Measurements from ENCODE around the gene ADNP2. TPM values are rescaled to one million over a fixed set of nuclear protein-coding genes. Genes with fewer than 3 reads are reported as not detected.

The ADNP2 gene
- total RNA-seq, 2 experiments from 2014 or later: 22.8 to 25.7 TPM

- peaks cover 9% of the 10 kb centered on the region for H3K36me3 Mint-ChIP-seq (ENCODE audit: low read depth)
- intact Hi-C loops (cut with DNase I, micrococcal nuclease): loop anchor here (5.0 kb wide), 3 partner anchors 120 to 585 kb away; partner anchors contain the start of gene TXNL4A (in 1 of the 2)
- H3K4me3 Mint-ChIP-seq: no peak overlapping the region
- ChIA-PET CTCF (no interaction called here), POLR2A (no interaction called here)
- H3K4me1 Mint-ChIP-seq: peaks cover 35% of the 10 kb centered on the region
- H3K9me3 Mint-ChIP-seq (ENCODE audit: low read depth): no peaks in the 10 kb centered on the region
- H3K27me3 Mint-ChIP-seq: no peaks in the 10 kb centered on the region
- DNase-seq (no peak), ATAC-seq (no peak)
- H3K27ac Mint-ChIP-seq: no peak overlapping the region
Measured at GRCh38 chr18:80107426-80107825, 1.6 kb upstream of the ADNP2 start.

DNA sequence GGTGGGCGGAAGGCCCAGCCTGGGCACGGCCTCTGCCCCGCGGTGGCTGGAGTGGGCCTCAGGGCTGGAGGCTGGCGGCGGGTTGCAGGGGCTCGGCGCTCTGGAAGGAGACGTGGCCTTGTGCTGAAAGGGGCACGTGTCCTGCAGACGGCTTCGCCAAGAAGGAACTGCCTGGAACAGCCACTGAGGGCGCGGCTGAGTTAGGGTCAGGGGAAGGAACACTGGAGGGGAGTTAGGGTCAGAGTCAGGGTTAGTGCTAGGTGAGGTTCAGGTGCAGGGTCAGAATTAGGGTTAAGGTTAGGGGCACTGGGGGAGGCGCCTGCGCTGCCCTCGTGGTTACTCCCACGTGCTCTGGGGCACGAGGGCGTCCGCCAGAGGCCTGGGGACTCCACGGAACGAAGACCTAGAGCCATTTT is 933 bp upstream of the ADNP2 start:
- ChIA-PET CTCF (interaction anchor here (1.1 to 1.5 kb wide), 2 partner anchors 73 to 76 kb away, joined by 3 to 7 read pairs; partner anchors contain the start of gene RBFA), POLR2A (interaction anchor here (0.6 kb wide), 1 partner anchor 125 kb away, joined by 3 read pairs; no protein-coding TSS in a partner anchor)
- peak overlapping the region; percentile 70 for H3K4me3 Mint-ChIP-seq
- intact Hi-C loops (cut with DNase I, micrococcal nuclease): loop anchor here (1.0 to 5.0 kb wide), 7 partner anchors 75 to 1039 kb away; partner anchors contain the start of genes ATP9B (in 1 of the 2), CTDP1 (in 1 of the 2), NFATC1 (in 1 of the 2) and TXNL4A (in 1 of the 2)
- no peaks in the 10 kb centered on the region for H3K27me3 Mint-ChIP-seq
- peaks cover 41% of the 10 kb centered on the region for H3K4me1 Mint-ChIP-seq
- no peak overlapping the region for H3K27ac Mint-ChIP-seq
- H3K9me3 Mint-ChIP-seq (ENCODE audit: low read depth): no peaks in the 10 kb centered on the region
- no peak for ATAC-seq
- DNase-seq: no peak
- peaks cover 10% of the 10 kb centered on the region for H3K36me3 Mint-ChIP-seq (ENCODE audit: low read depth)

- Mint-ChIP-seq H3K9me3 (ENCODE audit: low read depth) (no peaks in the 10 kb centered on the region), H3K4me3 (peak overlapping the region; percentile 77), H3K27me3 (no peaks in the 10 kb centered on the region), H3K36me3 (ENCODE audit: low read depth) (peaks cover 18% of the 10 kb centered on the region), H3K4me1 (peaks cover 52% of the 10 kb centered on the region), H3K27ac (peak overlapping the region; percentile 86)
- ATAC-seq: peak; percentile 10
- intact Hi-C loops (cut with DNase I, micrococcal nuclease): loop anchor here (1.0 to 5.0 kb wide), 12 partner anchors 38 to 1041 kb away; partner anchors contain the start of genes CTDP1 (in 2 of the 2), TXNL4A (in 2 of the 2), ATP9B (in 1 of the 2) and NFATC1 (in 1 of the 2)
- POLR2A ChIA-PET: interaction anchor here (0.6 to 1.6 kb wide), 3 partner anchors 24 to 76 kb away, joined by 3 to 7 read pairs (median 5); partner anchors contain the start of gene RBFA
- DNase-seq: peak; percentile 50
- CTCF ChIA-PET: interaction anchor here (1.5 kb wide), 1 partner anchor 75 kb away, joined by 7 read pairs; the partner anchor contains the start of gene RBFA
Measured at GRCh38 chr18:80109676-80110078, 615 bp downstream of the ADNP2 start.

DNA sequence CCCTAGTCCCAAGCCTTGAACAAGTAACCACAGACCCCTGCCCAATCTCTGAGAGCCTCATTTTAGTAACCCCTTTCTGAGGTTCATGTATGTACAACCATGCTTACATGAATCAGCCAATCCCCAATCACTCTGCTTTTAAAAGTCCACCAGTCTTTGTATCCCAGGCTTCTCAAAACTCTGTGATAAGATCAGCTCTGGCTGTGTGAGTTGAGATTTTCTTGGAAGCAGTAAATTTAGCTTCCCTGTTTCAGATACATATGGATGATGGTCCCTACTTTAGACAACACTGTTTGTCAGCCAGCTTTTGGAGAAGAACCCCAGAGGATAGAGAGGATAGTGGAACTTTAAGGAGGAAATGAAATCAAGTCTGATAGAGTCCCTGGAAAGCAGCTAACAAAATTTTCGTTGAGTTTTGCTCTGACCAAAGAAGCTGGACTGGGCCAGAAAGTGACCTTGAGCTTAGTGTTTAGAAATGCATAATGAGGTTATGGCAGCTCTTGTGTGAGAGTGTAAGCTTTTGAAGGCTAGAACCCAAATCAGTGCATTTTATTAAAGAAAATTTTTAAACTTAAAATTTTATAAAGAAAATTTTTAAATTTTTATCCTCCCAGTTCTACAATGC is 3.7 kb downstream of the ADNP2 start:
- peaks cover 42% of the 10 kb centered on the region for H3K4me1 Mint-ChIP-seq
- ChIA-PET POLR2A (no interaction called here), CTCF (interaction anchor here (1.1 to 1.3 kb wide), 2 partner anchors 45 to 141 kb away, joined by 3 to 4 read pairs; no protein-coding TSS in a partner anchor)
- intact Hi-C loops (cut with DNase I, micrococcal nuclease): no loop called here
- H3K4me3 Mint-ChIP-seq: no peak overlapping the region
- ATAC-seq (no peak), DNase-seq (no peak)
- no peaks in the 10 kb centered on the region for H3K9me3 Mint-ChIP-seq (ENCODE audit: low read depth)
- no peaks in the 10 kb centered on the region for H3K27me3 Mint-ChIP-seq
- peaks cover 26% of the 10 kb centered on the region for H3K36me3 Mint-ChIP-seq (ENCODE audit: low read depth)
- H3K27ac Mint-ChIP-seq: no peak overlapping the region

DNA sequence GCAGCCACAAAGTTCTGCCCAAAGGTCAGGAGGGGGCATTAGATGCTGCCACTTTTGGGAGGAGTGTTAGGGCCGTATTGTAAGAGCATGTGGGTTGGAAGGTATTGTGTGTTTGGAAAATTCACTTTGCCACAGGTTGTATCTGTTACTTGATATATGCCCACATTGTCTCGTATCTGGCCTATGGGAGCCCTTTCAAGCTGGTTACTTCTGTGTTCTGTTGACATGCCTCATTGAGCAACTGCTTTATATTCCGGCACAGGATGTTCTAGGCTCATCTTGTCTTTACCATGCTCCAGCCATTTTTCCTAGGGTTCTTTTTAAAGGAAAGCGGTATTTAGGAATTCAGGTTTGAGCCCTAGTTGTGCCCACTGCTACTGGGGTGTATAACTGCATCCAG is 6.0 kb downstream of the ADNP2 start:
- ATAC-seq (no peak), DNase-seq (no peak)
- peaks cover 47% of the 10 kb centered on the region for H3K36me3 Mint-ChIP-seq (ENCODE audit: low read depth)
- intact Hi-C loops (cut with DNase I, micrococcal nuclease): no loop called here
- H3K4me3 Mint-ChIP-seq: no peak overlapping the region
- ChIA-PET POLR2A (no interaction called here), CTCF (no interaction called here)
- no peaks in the 10 kb centered on the region for H3K27me3 Mint-ChIP-seq
- no peaks in the 10 kb centered on the region for H3K9me3 Mint-ChIP-seq (ENCODE audit: low read depth)
- peaks cover 39% of the 10 kb centered on the region for H3K4me1 Mint-ChIP-seq
- H3K27ac Mint-ChIP-seq: no peak overlapping the region

DNA sequence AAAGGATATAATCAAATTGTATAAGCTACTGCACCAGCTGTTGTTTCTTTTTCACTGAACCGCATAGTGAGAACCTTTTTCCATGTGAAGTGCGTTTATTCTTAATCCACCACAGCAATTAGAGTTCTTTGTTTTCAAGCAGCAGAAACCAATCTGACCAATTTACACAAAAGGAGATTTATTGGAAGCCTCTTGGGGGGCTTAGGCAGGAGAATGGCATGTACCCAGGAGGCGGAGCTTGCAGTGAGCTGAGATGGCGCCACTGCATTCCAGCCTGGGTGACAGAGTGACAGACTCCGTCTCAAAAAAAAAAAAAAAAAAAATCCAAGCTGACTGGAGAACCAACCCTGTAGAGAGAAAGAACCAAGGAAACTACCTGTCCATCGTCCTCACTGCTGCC is 10.0 kb downstream of the ADNP2 start:
- no peak overlapping the region for H3K4me3 Mint-ChIP-seq
- H3K4me1 Mint-ChIP-seq: peaks cover 25% of the 10 kb centered on the region
- DNase-seq (no peak), ATAC-seq (no peak)
- no peaks in the 10 kb centered on the region for H3K27me3 Mint-ChIP-seq
- no peaks in the 10 kb centered on the region for H3K9me3 Mint-ChIP-seq (ENCODE audit: low read depth)
- no peak overlapping the region for H3K27ac Mint-ChIP-seq
- H3K36me3 Mint-ChIP-seq (ENCODE audit: low read depth): peaks cover 46% of the 10 kb centered on the region
- CTCF ChIA-PET: interaction anchor here (0.6 to 0.9 kb wide), 2 partner anchors 11 to 30 kb away, joined by 3 read pairs; no protein-coding TSS in a partner anchor
- intact Hi-C loops (cut with DNase I, micrococcal nuclease): no loop called here
- POLR2A ChIA-PET: no interaction called here

- Mint-ChIP-seq H3K4me3 (no peak overlapping the region), H3K4me1 (peaks cover 16% of the 10 kb centered on the region), H3K27ac (no peak overlapping the region), H3K9me3 (ENCODE audit: low read depth) (no peaks in the 10 kb centered on the region), H3K36me3 (ENCODE audit: low read depth) (peaks cover 46% of the 10 kb centered on the region), H3K27me3 (no peaks in the 10 kb centered on the region)
- ChIA-PET POLR2A (no interaction called here), CTCF (no interaction called here)
- ATAC-seq: no peak
- no peak for DNase-seq
- intact Hi-C loops (cut with DNase I, micrococcal nuclease): no loop called here
Measured at GRCh38 chr18:80120932-80121331, 11.9 kb downstream of the ADNP2 start.

DNA sequence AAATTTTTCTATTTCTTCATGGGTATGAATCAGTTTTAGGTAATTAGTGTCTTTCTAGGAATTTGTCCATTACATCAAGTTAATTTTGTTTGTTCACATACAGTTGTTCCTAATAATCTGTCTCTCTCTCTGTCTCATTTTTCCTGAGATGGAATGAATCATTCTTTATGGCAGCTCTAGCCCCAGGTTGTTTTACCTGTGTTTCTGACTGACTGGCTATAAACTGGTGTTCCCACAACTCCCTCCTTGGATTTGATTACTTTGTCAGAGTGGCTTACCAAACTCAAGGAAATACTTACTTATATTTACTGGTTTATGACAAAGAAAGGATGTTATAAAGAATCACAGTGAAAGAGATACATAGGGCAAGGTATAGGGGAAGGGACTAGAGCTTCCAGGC is 15.1 kb downstream of the ADNP2 start:
- intact Hi-C loops (cut with DNase I, micrococcal nuclease): no loop called here
- no peak for DNase-seq
- H3K4me3 Mint-ChIP-seq: no peak overlapping the region
- no peak for ATAC-seq
- ChIA-PET POLR2A (no interaction called here), CTCF (interaction anchor here (0.6 to 1.2 kb wide), 2 partner anchors 13 to 34 kb away, joined by 3 to 5 read pairs; no protein-coding TSS in a partner anchor)
- no peak overlapping the region for H3K27ac Mint-ChIP-seq
- no peaks in the 10 kb centered on the region for H3K9me3 Mint-ChIP-seq (ENCODE audit: low read depth)
- peaks cover 30% of the 10 kb centered on the region for H3K4me1 Mint-ChIP-seq
- peaks cover 40% of the 10 kb centered on the region for H3K36me3 Mint-ChIP-seq (ENCODE audit: low read depth)
- no peaks in the 10 kb centered on the region for H3K27me3 Mint-ChIP-seq

DNA sequence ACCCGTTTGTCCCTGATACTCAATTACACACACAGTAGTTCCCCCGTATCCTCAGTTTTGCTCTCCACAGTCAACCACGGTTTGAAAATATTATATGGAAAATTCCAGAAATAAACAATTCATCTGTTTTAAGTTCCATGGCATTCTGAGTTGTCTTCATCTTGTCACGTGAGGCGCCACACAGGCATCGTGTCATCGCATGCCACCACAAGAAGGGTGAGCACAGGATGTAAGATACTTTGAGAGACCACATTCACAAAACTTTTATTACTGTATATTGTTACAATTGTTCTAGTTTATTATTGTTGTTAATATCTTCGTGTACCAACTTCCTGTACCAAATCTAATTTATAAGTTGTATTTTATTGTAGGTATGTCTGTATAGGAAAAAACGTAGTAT is 17.7 kb downstream of the ADNP2 start:
- no peaks in the 10 kb centered on the region for H3K9me3 Mint-ChIP-seq (ENCODE audit: low read depth)
- CTCF ChIA-PET: no interaction called here
- H3K27me3 Mint-ChIP-seq: no peaks in the 10 kb centered on the region
- POLR2A ChIA-PET: no interaction called here
- intact Hi-C loops (cut with DNase I, micrococcal nuclease): no loop called here
- DNase-seq (peak; percentile 33), ATAC-seq (no peak)
- H3K4me1 Mint-ChIP-seq: peaks cover 40% of the 10 kb centered on the region
- peaks cover 31% of the 10 kb centered on the region for H3K36me3 Mint-ChIP-seq (ENCODE audit: low read depth)
- H3K4me3 Mint-ChIP-seq: no peak overlapping the region
- no peak overlapping the region for H3K27ac Mint-ChIP-seq

GRCh38 chr18:80127635-80128034 is 18.6 kb downstream of the ADNP2 start:
- CTCF ChIA-PET: interaction anchor here (1.1 kb wide), 1 partner anchor 26 kb away, joined by 4 read pairs; no protein-coding TSS in a partner anchor
- no peaks in the 10 kb centered on the region for H3K27me3 Mint-ChIP-seq
- H3K9me3 Mint-ChIP-seq (ENCODE audit: low read depth): no peaks in the 10 kb centered on the region
- POLR2A ChIA-PET: no interaction called here
- no peak for ATAC-seq
- no peak overlapping the region for H3K4me3 Mint-ChIP-seq
- intact Hi-C loops (cut with DNase I, micrococcal nuclease): no loop called here
- DNase-seq: no peak
- H3K27ac Mint-ChIP-seq: no peak overlapping the region
- H3K36me3 Mint-ChIP-seq (ENCODE audit: low read depth): peaks cover 30% of the 10 kb centered on the region
- peaks cover 39% of the 10 kb centered on the region for H3K4me1 Mint-ChIP-seq

- ATAC-seq (no peak), DNase-seq (no peak)
- ChIA-PET CTCF (interaction anchor here (0.7 to 1.8 kb wide), 3 partner anchors 11 to 145 kb away, joined by 3 to 6 read pairs (median 3); no protein-coding TSS in a partner anchor), POLR2A (no interaction called here)
- H3K36me3 Mint-ChIP-seq (ENCODE audit: low read depth): peaks cover 47% of the 10 kb centered on the region
- no peak overlapping the region for H3K4me3 Mint-ChIP-seq
- H3K9me3 Mint-ChIP-seq (ENCODE audit: low read depth): no peaks in the 10 kb centered on the region
- H3K27ac Mint-ChIP-seq: no peak overlapping the region
- H3K27me3 Mint-ChIP-seq: no peaks in the 10 kb centered on the region
- H3K4me1 Mint-ChIP-seq: peaks cover 39% of the 10 kb centered on the region
- intact Hi-C loops (cut with DNase I, micrococcal nuclease): no loop called here
Measured at GRCh38 chr18:80129672-80130367, 20.8 kb downstream of the ADNP2 start.
